Right lobe of liver (tissue), 4 donors: ENCODE results near the gene S100P.
"Not testable (repeated sequence)": the region's sequence is repeated elsewhere in the genome, so short reads cannot be mapped to it uniquely, and the experiment has no call there.

ENCODE experiments used
- CTCF ChIP-seq, 4 donors: fragments of 200-600 bp in 3 of 4; fragments of 450-650 bp in 1 of 4; IDR thresholded peaks; one replicate each; pipeline versions ENCODE4 v1.5.1 to v1.8.0; 2016 to 2022; ENCODE audit warnings: antibody characterized with exemption in 4 of 4, mild to moderate bottlenecking in 2 of 4
- POLR2A ChIP-seq: fragments of 450-650 bp; IDR thresholded peaks from one replicate; pipeline ENCODE4 v1.6.1; 2017; ENCODE audit warnings: antibody characterized with exemption, mild to moderate bottlenecking
- donor health status: DM: no; HTN: no; CAD: no.
- donor health status: DM: no; HTN: no; CAD: no.
- donor health status: DM: no; HTN: yes; CAD: no.

GRCh38 chr4:6655291-6655690 lies 38.4 kb upstream of the S100P start:
- not testable (repeated sequence) for TF ChIP-seq POLR2A; CTCF (IDR thresholded peaks at IDR 0.05)
